GM21423 (cell line): ENCODE data around the gene PFKFB3.
"Not testable (repeated sequence)": the region's sequence is repeated elsewhere in the genome, so short reads cannot be mapped to it uniquely, and the experiment has no call there.

ENCODE experiments used
- ATAC-seq: cut with Tn5 transposase; IDR thresholded peaks from one replicate; pipeline ENCODE4 v1.9.1; 2021; ENCODE audit warnings: mild to moderate bottlenecking, moderate library complexity; ENCODE audit not compliant: unreplicated experiment

Gene PFKFB3

DNA sequence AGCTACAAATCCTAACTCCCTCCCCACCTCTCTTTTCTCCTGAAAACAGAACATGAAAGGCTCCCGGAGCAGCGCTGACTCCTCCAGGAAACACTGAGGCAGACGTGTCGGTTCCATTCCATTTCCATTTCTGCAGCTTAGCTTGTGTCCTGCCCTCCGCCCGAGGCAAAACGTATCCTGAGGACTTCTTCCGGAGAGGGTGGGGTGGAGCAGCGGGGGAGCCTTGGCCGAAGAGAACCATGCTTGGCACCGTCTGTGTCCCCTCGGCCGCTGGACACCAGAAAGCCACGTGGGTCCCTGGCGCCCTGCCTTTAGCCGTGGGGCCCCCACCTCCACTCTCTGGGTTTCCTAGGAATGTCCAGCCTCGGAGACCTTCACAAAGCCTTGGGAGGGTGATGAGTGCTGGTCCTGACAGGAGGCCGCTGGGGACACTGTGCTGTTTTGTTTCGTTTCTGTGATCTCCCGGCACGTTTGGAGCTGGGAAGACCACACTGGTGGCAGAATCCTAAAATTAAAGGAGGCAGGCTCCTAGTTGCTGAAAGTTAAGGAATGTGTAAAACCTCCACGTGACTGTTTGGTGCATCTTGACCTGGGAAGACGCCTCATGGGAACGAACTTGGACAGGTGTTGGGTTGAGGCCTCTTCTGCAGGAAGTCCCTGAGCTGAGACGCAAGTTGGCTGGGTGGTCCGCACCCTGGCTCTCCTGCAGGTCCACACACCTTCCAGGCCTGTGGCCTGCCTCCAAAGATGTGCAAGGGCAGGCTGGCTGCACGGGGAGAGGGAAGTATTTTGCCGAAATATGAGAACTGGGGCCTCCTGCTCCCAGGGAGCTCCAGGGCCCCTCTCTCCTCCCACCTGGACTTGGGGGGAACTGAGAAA is 30.4 kb downstream of the PFKFB3 start:
- no peak for ATAC-seq

DNA sequence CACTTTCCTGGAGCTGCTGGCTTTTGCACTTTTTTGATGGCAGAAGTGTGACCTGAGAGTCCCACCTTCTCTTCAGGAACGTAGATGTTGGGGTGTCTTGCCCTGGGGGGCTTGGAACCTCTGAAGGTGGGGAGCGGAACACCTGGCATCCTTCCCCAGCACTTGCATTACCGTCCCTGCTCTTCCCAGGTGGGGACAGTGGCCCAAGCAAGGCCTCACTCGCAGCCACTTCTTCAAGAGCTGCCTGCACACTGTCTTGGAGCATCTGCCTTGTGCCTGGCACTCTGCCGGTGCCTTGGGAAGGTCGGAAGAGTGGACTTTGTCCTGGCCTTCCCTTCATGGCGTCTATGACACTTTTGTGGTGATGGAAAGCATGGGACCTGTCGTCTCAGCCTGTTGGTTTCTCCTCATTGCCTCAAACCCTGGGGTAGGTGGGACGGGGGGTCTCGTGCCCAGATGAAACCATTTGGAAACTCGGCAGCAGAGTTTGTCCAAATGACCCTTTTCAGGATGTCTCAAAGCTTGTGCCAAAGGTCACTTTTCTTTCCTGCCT is 31.1 kb downstream of the PFKFB3 start:
- no peak for ATAC-seq

DNA sequence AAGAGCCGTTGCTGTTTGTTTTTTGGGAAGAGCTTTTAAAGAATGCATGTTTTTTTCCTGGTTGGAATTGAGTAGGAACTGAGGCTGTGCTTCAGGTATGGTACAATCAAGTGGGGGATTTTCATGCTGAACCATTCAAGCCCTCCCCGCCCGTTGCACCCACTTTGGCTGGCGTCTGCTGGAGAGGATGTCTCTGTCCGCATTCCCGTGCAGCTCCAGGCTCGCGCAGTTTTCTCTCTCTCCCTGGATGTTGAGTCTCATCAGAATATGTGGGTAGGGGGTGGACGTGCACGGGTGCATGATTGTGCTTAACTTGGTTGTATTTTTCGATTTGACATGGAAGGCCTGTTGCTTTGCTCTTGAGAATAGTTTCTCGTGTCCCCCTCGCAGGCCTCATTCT is 31.6 kb downstream of the PFKFB3 start:
- ATAC-seq = no peak

DNA sequence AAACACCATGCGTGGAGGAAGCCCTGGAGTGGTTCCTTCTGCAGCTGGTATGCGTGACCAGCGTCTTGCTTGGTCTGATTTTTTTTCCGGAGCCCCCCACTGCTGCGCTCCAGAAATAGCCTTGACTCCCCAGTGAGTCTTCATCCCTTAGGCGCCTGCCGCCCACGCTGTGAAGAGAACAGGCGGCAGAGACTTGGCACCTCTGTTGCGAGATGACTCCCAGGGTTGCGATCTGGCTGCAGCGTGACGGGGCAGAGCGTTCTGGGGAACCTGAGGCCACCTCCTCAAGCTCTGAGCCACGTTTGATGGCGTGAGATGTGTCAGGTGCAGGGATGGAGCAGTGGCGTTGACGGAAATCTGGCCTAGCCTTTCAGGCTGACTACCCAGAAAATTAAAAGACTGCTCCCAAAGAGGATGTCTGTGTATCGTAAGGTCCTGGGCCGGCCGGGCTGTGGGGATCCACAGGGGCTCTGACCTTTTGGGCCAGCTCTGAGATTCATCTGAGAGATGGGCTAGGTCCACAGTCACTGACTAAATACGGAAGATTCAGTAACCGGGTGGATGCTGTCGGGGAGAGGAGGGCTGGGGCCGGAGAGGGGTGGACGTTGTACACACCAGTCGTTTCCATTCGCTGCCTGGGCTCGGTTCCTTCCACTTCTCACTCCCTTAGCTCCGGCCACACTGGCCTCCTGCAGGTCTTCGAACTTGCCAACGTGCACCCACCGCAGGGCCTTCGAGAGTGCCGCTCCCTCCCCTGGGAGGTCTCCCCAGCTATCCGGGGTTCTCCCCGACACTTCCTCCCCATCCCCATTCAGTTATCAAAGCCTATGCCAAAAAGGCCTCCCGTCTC is 33.8 kb downstream of the PFKFB3 start:
- ATAC-seq = no peak

DNA sequence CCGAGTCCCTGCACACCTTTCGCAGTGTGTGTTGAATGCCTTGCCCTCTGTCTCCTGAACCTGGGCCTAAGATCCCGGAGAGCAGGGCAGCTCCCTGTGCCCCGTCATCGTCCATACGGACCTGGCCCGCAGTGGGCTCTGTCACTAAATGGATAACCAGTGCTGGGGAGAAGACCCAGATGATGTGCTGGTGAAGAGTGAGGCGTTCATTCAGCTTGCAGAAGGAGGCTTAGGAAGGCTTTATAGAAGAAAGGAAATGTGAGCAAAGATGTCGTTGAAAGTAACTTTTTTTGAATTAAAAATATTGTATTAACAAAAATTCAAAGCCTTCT is 34.4 kb downstream of the PFKFB3 start:
- ATAC-seq = no peak

DNA sequence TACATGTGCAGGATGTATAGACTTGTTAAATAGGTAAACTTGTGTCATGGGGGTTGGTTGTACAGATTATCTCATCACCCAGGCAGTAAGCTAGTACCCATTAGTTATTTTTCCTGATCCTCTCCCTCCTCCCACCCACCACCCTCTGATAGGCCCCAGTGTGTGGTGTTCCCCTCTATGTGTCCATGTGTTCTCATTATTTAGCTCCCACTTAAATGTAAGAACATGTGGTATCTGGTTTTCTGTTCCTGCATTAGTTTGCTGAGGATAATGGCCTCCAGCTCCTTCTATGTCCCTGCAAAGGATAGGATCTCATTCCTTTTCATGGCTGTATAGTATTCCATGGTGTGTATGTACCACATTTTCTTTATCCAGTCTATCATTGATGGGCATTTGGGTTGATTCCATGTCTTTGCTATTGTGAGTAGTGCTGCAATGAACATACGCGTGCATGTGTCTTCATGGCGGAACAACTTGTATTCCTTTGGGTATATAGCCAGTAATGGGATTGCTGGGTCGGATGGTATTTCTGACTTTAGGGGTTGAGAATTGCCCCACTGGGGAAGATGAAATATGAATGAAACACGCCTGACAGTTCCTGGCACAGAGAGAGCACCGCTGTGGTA is 36.0 kb downstream of the PFKFB3 start:
- ATAC-seq = not testable (repeated sequence)

DNA sequence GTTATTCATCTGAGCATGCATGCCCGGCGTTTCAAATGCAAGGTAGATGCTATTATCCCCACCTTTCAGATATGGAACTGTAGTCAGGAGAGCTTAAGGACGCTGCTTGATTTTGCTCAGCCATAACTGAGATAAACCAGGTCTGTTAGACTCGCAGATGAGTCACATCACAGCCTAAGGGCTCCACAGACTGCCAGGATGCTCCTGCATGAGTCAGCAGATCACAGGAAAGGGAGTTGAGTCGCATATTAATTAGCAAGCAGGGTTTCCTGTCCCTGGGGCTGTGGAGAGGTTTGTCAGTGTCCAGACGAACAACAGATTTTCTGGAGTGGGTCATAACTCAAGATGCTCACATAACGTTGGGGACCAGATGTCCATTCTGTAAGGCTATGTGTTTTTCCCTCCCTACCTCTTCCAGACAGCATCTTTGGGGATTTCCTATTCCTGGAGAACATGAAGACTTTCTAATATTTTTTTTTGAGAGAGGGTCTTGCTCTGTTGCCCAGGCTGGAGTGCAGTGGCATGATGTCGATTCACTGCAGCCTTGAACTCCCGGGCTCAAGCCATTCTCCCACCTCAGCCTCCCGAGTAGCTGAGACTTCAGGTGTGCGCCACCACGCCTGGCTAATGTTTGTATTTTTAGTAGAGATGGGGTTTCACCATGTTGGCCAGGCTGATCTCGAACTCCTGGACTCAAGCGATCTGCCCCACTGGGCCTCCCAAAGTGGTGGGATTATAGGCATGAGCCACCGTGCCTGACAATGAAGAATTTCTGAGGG is 36.7 kb downstream of the PFKFB3 start:
- ATAC-seq = no peak

DNA sequence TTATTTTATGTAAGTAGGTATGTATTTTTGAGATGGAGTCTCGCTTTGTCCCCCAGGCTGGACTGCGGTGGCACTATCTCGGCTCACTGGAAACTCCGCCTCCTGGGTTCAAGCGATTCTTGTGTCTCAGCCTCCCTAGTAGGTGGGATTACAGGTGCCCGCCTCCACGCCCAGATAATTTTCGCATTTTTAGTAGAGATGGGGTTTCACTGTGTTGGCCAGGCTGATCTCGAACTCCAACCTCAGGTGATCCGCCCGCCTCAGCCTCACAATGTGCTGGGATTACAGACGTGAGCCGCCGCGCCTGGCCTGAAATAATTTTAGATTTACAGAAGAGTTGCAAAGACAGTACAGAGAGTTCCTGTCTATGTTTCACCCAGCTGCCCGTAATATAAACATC is 37.5 kb downstream of the PFKFB3 start:
- no peak for ATAC-seq

DNA sequence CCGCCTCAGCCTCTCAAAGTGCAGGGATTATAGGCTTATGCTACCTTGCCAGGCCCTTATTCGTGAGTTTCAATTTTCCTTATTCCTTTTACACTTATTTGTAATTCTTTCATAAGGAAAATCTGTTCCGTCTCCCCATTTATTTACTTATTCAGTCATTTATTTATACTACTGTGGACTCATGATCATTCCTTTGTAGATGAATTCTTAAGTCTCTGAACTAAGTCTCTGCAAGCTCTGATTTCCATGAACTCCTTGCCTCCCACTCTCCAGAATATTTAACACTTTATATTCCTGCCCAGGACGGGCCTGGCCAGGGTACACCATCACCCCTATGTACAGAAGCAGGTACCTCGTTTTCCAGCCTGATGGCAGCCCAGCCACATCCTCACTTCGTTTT is 39.4 kb downstream of the PFKFB3 start:
- no peak for ATAC-seq

DNA sequence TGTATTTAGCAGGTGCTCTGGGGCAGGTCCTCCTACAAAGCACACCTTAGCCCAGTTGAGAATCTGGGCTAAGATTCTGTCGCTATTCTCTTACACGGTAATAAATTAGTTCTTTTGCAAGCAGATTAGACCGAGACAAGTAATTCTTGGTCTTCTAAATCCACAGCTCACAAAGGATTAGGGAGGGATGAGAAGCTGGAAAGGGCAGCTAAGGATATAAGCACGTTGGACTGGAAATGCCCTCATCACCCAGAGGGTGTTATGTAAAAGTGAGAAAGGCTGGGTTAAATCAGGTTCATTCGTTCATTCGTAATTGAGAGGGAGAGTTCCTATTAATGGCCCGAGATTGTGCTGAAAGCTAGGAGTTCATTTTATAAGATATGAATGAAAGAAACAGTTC is 41.8 kb downstream of the PFKFB3 start:
- ATAC-seq = no peak

DNA sequence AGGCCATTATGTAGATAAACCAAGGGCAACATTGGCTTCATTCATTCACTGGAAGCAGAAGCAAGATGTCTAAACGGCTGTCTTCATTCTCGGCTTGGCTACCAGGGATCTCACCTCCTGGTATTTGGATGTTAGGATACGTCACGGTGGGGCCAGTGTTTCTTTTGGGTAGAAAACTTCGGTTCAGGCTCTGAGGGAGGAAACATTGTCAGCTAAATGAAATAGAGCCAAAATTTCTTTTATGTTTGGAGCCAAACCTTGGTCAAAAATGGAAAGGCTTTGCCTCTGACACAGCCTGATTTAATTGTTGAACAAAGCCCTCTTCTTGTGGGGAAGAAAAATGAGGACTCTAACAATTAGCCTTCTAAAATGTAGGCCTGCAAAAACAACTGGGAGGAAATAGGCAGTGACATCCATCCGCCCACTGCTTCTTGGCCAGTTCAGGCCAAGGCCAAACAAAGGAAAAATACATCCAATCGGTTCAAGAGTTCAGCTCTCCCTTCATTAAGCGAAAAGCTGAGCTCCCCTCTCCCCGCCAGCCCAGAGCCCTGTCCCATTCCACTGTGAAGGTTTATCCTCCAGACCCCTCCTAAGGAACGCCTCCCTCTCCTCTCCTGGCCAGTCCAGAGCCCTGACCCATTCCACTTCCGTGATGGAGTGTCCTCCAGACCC is 44.4 kb downstream of the PFKFB3 start:
- no peak for ATAC-seq

DNA sequence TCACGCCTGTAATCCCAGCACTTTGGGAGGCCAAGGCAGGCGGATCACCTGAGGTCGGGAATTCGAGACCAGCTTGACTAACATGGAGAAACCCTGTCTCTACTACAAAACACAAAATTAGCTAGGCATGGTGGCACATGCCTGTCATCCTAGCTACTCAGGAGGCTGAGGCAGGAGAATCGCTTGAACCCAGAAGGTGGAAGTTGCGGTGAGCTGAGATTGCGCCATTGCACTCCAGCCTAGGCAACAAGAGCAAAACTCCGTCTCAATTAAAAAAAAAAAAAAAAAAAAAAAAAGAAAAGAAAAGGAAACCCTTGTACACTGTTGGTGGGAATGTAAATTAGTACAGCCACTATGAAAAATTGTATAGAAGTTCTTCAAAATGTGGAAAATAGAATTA is 46.2 kb downstream of the PFKFB3 start:
- not testable (repeated sequence) for ATAC-seq

DNA sequence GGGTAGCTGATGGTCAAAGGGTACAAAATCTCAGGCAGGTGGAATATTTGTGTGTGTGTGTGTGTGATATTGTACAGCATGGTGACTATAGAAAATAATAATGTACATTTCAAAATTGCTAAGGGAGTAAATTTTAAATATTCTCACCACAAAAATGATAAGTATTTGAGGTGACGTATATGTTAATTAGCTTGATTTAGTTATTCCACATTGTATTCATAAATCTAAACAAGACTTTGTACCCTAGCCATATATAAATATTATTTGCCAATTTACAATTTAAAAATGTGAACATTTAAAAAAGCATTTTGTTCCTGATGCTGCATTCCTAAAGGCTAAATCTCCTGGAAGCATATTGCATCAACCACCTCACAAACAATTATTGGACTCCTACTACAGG is 47.0 kb downstream of the PFKFB3 start:
- ATAC-seq = no peak

DNA sequence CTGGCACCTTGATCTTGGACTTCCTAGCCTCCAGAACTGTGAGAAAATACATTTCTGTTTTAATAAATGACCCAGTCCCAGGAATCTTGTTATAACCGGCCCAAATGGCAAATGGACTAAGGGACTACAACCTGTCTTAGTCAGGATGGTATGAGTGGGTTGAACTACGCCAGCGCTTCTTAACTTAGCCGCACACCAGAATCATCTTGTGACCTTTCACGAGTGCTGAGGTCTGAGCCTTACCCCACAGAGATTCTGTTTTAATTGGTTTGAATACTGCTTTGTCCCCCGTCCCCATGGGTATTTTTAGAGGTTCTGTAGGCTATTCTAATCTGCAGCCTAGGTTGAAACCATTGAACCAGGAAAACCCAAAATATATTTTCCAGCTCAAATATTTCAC is 48.0 kb downstream of the PFKFB3 start:
- ATAC-seq = no peak

DNA sequence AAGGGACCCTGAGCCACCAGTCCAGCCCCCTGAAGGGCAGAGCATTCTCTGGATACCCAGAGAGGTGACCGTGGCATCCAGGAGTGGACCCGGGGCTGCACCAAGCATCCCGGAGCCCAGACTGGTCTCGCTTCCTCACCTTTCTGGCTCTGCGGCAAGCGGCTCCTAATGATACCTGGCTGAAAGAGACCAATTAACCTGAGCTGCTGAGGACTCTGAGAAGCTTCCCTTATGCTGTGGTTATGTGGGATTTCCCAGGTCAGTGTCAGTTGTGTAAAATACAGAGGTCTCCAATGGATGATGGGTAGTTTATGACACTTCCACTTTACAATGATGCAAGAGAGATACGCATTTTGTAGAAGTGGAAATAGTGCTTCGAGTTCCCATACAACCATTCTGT is 51.5 kb downstream of the PFKFB3 start:
- no peak for ATAC-seq

DNA sequence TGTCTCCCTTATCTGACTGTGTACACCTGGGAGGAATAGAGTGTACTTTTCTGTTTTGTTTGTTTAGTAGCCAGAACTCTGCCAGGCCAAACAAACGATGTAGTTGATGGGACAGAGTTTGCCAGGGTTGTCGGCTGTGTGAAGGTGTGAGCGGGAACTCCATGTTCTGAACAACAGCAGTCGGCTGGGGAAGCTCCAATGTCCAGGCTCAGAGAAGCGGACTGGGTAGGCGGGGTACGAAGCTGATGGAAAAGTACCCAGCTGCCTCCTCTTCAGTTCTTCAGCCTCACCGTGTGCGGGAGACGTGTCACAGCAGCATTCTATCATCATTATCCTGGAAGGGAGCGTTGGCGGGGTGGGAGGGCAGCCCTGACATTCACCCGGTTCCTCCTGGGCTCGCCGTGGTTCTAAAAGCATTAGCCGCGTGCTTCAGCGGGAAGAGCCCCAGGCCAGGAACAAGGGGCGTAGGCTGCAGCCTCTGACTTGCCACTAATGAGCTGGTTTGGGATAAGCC is 52.9 kb downstream of the PFKFB3 start:
- ATAC-seq = no peak

DNA sequence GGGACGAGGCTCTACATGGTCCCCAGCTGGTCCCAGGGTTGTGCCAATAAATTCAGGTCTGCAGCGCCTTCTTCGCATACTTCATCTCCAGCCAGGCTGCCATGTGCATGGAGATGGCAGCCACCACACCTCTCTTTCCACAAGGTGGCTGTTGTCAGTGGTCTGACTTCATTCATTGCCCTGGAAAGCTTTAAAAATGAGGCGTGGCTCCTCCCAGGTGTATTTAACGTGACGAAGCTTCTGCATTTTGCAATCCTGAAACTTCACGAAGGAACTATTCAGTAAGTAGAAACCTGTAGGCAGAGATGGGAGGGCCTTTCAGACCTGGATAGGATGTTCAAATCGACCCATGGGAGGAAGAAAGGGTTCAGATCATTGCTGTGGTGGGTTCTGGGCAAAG is 53.7 kb downstream of the PFKFB3 start:
- ATAC-seq = no peak

DNA sequence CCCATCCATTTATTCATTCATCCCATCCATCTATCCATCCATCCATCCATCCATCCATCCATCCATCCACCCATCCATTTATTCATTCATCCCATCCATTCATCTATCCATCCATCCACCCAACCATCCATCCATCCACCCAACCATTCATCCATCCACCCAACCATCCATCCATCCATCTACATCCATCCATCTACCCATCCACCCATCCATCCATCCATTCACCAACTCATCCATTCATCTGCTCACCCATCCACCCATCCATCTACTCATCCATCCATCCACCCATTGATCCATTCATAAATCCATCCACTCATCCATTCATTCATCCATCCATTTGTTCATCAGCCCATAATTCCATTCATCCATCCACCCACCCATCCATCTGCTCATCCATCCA is 56.4 kb downstream of the PFKFB3 start:
- ATAC-seq = no peak

DNA sequence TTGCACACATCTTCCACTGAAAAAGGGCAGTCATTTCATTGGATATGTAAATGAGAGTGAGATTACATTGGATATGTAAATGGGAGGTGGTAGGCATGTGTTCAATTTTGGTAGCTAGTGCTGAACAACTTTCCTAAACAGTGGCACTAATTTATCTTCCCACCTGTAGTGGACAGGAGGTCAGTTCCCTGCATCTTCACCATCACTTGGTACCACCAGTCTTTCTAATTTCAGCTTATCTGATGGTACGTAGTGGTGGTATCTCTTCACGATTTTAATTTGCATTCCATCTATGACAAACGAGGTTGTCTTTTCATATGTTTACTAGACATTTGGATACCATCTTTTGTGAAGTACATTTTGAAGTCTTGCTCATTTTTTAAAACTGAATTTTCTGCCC is 58.1 kb downstream of the PFKFB3 start:
- no peak for ATAC-seq

DNA sequence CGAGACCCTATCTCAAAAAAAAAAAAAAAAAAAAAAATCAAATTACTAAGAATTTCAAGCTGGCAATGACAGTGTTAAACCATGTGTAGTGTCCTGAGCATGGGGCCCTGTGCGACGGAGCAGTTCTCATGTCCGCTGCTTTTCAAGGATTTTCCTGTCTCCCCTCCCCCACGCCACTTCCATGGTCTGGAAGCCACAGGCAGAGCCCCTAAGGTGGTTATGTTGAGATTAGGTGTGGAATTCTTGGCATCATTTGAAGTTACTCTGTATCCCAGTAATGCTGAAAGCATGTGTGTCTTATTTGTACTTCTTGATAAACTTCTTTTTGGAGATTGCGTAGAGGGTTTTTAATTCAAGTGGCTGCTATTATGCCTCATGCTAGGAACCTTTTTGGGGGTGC is 65.2 kb downstream of the PFKFB3 start:
- ATAC-seq = no peak
